HEK293 (cell line): Measurements from ENCODE around the gene LYPD6B.

Experiments
- CTCF ChIA-PET: fragments of 350-600 bp; formaldehyde crosslinking; extraction: SDS; loops from one replicate; lab custom pipeline; 2021; ENCODE audit warnings: antibody characterized with exemption; lab: Yijun Ruan, JAX
- POLR2A ChIA-PET: fragments of 300-600 bp; formaldehyde crosslinking; extraction: SDS; loops from one replicate; lab custom pipeline; 2020; ENCODE audit warnings: antibody characterized with exemption, inconsistent platforms; lab: Yijun Ruan, JAX
- H3K27ac ChIP-seq: fragments of 200-500 bp; sonication (Bioruptor generic); 2 replicates; pipeline ENCODE4 v1.5.1; 2014; ENCODE audit warnings: low read depth, low read length, control low read depth, inconsistent platforms; ENCODE audit errors: extremely low read depth
- H3K36me3 ChIP-seq, 2 experiments: fragments of 200-500 bp in 1 of 2; sonication (Bioruptor generic) in 1 of 2; 1 replicate in 1 of 2; 2 replicates in 1 of 2; pipeline ENCODE4 v1.5.1; 2014 to 2017; ENCODE audit warnings: inconsistent platforms in 2 of 2, low read length in 2 of 2; ENCODE audit not compliant: control insufficient read depth in 2 of 2, insufficient read depth in 1 of 2
- H3K4me1 ChIP-seq: fragments of 200-500 bp; sonication (Bioruptor generic); 2 replicates; pipeline ENCODE4 v1.5.1; 2014; ENCODE audit warnings: mild to moderate bottlenecking, low read length, inconsistent platforms; ENCODE audit not compliant: control insufficient read depth, insufficient read depth
- H3K4me3 ChIP-seq: 2 replicates; pipeline ENCODE4 v1.5.1; 2011; ENCODE audit warnings: low read depth, mild to moderate bottlenecking, control low read depth, low read length, moderate library complexity
- H3K9me3 ChIP-seq: fragments of 200-500 bp; sonication (Bioruptor generic); 2 replicates; pipeline ENCODE4 v1.5.1; 2014; ENCODE audit warnings: low read depth, low read length, inconsistent platforms; ENCODE audit not compliant: control insufficient read depth, insufficient read depth
- BCL11A ChIP-seq: fragments of 450-650 bp; formaldehyde crosslinking; IDR thresholded peaks from 2 replicates; pipeline ENCODE4 v1.5.1; 2016; ENCODE audit warnings: low read depth, missing biosample characterization, missing genetic modification characterization
- EGR2 ChIP-seq: fragments of 450-650 bp; formaldehyde crosslinking; IDR thresholded peaks from 2 replicates; pipeline ENCODE4 v1.5.1; 2016; ENCODE audit warnings: low read depth, missing biosample characterization, missing genetic modification characterization
- KLF17 ChIP-seq: fragments of 450-650 bp; formaldehyde crosslinking; IDR thresholded peaks from 2 replicates; pipeline ENCODE4 v1.5.1; 2016; ENCODE audit warnings: missing biosample characterization, missing genetic modification characterization
- TCF7L2 ChIP-seq: IDR thresholded peaks from 2 replicates; pipeline ENCODE4 v1.6.1; 2011; ENCODE audit warnings: low read depth, mild to moderate bottlenecking, inconsistent platforms, low read length, moderate library complexity, borderline replicate concordance
- ZBTB11 ChIP-seq: fragments of 450-650 bp; formaldehyde crosslinking; conservative IDR thresholded peaks from 2 replicates; pipeline ENCODE4 v1.5.1; 2016; ENCODE audit warnings: low read depth, missing biosample characterization, missing genetic modification characterization
- ZBTB20 ChIP-seq: fragments of 450-650 bp; formaldehyde crosslinking; IDR thresholded peaks from 2 replicates; pipeline ENCODE4 v1.5.1; 2016; ENCODE audit warnings: missing biosample characterization, missing genetic modification characterization
- ZBTB48 ChIP-seq: fragments of 450-650 bp; formaldehyde crosslinking; IDR thresholded peaks from 2 replicates; pipeline ENCODE4 v1.5.1; 2016; ENCODE audit warnings: missing biosample characterization, missing genetic modification characterization
- ZNF221 ChIP-seq: fragments of 450-650 bp; formaldehyde crosslinking; IDR thresholded peaks from 2 replicates; pipeline ENCODE4 v1.5.1; 2017; ENCODE audit warnings: missing biosample characterization, missing genetic modification characterization, borderline replicate concordance
- ZNF266 ChIP-seq: fragments of 450-650 bp; formaldehyde crosslinking; IDR thresholded peaks from 2 replicates; pipeline ENCODE4 v1.5.1; 2016; ENCODE audit warnings: missing biosample characterization, missing genetic modification characterization, low read depth
- ZNF654 ChIP-seq: fragments of 450-650 bp; formaldehyde crosslinking; IDR thresholded peaks from 2 replicates; pipeline ENCODE4 v1.5.1; 2016; ENCODE audit warnings: low read depth, missing biosample characterization, missing genetic modification characterization
- ZNF768 ChIP-seq: fragments of 450-650 bp; formaldehyde crosslinking; IDR thresholded peaks from 2 replicates; pipeline ENCODE4 v1.5.1; 2018; ENCODE audit warnings: missing biosample characterization, mild to moderate bottlenecking, missing genetic modification characterization
- ZNF843 ChIP-seq: fragments of 450-650 bp; formaldehyde crosslinking; IDR thresholded peaks from 2 replicates; pipeline ENCODE4 v1.5.1; 2016; ENCODE audit warnings: missing biosample characterization, missing genetic modification characterization
- ZSCAN16 ChIP-seq: fragments of 450-650 bp; formaldehyde crosslinking; IDR thresholded peaks from 2 replicates; pipeline ENCODE4 v1.5.1; 2016; ENCODE audit warnings: missing biosample characterization, missing genetic modification characterization
- ZXDB ChIP-seq: fragments of 450-650 bp; formaldehyde crosslinking; IDR thresholded peaks from 2 replicates; pipeline ENCODE4 v1.5.1; 2016; ENCODE audit warnings: missing biosample characterization, missing genetic modification characterization
- TF ChIP-seq, protein P1 (sequence below): fragments of 450-650 bp; formaldehyde crosslinking; IDR thresholded peaks from 2 replicates; pipeline ENCODE4 v1.5.1; 2016; ENCODE audit warnings: missing biosample characterization, missing genetic modification characterization
- TF ChIP-seq, protein P2 (sequence below): fragments of 450-650 bp; formaldehyde crosslinking; IDR thresholded peaks from 2 replicates; pipeline ENCODE4 v1.5.1; 2017; ENCODE audit warnings: missing biosample characterization, missing genetic modification characterization
- TF ChIP-seq, protein P3 (sequence below): fragments of 450-650 bp; formaldehyde crosslinking; IDR thresholded peaks from 2 replicates; pipeline ENCODE4 v1.5.1; 2016; ENCODE audit warnings: missing biosample characterization, missing genetic modification characterization, low read depth

The LYPD6B gene

GRCh38 chr2:149218497-149218896 lies 180.0 kb downstream of the LYPD6B start:
- H3K36me3 ChIP-seq: no peaks in the 10 kb centered on the region
- H3K9me3 ChIP-seq: no peaks in the 10 kb centered on the region
- H3K27ac ChIP-seq: no peak overlapping the region
- H3K4me3 ChIP-seq: no peak overlapping the region
- no peak for TF ChIP-seq ZBTB11
- TF ChIP-seq, protein P1, sequence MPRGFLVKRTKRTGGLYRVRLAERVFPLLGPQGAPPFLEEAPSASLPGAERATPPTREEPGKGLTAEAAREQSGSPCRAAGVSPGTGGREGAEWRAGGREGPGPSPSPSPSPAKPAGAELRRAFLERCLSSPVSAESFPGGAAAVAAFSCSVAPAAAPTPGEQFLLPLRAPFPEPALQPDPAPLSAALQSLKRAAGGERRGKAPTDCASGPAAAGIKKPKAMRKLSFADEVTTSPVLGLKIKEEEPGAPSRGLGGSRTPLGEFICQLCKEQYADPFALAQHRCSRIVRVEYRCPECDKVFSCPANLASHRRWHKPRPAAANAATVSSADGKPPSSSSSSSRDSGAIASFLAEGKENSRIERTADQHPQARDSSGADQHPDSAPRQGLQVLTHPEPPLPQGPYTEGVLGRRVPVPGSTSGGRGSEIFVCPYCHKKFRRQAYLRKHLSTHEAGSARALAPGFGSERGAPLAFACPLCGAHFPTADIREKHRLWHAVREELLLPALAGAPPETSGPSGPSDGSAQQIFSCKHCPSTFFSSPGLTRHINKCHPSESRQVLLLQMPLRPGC: no peak
- no peak for TF ChIP-seq ZXDB (tag by site-specific recombination)
- no peak for TF ChIP-seq EGR2 (tag by site-specific recombination)
- ChIA-PET CTCF (no interaction called here), POLR2A (no interaction called here)
- H3K4me1 ChIP-seq: peaks cover 2% of the 10 kb centered on the region

DNA sequence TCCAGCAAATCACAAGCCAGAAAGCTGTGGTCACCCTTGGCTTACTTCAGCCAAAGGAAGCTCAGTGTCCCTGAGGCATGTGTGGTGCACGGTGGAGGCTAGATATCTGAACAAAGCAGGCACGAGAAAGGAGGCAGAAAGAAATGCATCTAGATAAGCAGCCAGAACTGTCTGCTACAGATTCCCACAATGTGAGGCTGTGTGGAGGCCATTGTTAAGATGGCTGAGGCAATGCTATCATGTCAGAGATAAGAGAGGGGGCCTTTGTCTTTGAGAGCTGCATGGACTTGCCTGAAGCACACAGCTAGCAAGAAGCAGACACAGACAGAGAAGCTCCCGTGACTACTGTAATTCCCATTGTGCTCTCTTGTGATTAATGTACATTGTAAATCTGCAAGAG lies 181.4 kb downstream of the LYPD6B start:
- no peaks in the 10 kb centered on the region for H3K9me3 ChIP-seq
- ChIA-PET CTCF (no interaction called here), POLR2A (no interaction called here)
- H3K36me3 ChIP-seq: no peaks in the 10 kb centered on the region
- H3K4me1 ChIP-seq: peaks cover 2% of the 10 kb centered on the region
- TF ChIP-seq ZNF768 (tag by site-specific recombination): no peak
- no peak for TF ChIP-seq ZNF654 (tag by site-specific recombination)
- TF ChIP-seq, protein P2, sequence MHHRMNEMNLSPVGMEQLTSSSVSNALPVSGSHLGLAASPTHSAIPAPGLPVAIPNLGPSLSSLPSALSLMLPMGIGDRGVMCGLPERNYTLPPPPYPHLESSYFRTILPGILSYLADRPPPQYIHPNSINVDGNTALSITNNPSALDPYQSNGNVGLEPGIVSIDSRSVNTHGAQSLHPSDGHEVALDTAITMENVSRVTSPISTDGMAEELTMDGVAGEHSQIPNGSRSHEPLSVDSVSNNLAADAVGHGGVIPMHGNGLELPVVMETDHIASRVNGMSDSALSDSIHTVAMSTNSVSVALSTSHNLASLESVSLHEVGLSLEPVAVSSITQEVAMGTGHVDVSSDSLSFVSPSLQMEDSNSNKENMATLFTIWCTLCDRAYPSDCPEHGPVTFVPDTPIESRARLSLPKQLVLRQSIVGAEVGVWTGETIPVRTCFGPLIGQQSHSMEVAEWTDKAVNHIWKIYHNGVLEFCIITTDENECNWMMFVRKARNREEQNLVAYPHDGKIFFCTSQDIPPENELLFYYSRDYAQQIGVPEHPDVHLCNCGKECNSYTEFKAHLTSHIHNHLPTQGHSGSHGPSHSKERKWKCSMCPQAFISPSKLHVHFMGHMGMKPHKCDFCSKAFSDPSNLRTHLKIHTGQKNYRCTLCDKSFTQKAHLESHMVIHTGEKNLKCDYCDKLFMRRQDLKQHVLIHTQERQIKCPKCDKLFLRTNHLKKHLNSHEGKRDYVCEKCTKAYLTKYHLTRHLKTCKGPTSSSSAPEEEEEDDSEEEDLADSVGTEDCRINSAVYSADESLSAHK: no peak
- TF ChIP-seq ZSCAN16: no peak
- no peak for TF ChIP-seq ZNF221 (tag by site-specific recombination)
- TF ChIP-seq ZBTB48 (tag by site-specific recombination): no peak
- no peak for TF ChIP-seq ZNF266 (tag by site-specific recombination)
- TF ChIP-seq, protein P3, sequence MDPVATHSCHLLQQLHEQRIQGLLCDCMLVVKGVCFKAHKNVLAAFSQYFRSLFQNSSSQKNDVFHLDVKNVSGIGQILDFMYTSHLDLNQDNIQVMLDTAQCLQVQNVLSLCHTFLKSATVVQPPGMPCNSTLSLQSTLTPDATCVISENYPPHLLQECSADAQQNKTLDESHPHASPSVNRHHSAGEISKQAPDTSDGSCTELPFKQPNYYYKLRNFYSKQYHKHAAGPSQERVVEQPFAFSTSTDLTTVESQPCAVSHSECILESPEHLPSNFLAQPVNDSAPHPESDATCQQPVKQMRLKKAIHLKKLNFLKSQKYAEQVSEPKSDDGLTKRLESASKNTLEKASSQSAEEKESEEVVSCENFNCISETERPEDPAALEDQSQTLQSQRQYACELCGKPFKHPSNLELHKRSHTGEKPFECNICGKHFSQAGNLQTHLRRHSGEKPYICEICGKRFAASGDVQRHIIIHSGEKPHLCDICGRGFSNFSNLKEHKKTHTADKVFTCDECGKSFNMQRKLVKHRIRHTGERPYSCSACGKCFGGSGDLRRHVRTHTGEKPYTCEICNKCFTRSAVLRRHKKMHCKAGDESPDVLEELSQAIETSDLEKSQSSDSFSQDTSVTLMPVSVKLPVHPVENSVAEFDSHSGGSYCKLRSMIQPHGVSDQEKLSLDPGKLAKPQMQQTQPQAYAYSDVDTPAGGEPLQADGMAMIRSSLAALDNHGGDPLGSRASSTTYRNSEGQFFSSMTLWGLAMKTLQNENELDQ: no peak
- no peak for TF ChIP-seq TCF7L2
- no peak for TF ChIP-seq ZBTB20 (tag by site-specific recombination)
- TF ChIP-seq BCL11A: no peak
- TF ChIP-seq ZNF843: no peak
- TF ChIP-seq KLF17 (tag by site-specific recombination): no peak
- H3K4me3 ChIP-seq: no peak overlapping the region
- H3K27ac ChIP-seq: no peak overlapping the region
